Sigmoid colon (tissue), 7 donors: Measurements from ENCODE around the gene CNIH3. TPM values are rescaled to one million over a fixed set of nuclear protein-coding genes. Genes with fewer than 3 reads are reported as not detected.

Source experiments
- DNase-seq: peaks from one replicate; pipeline ENCODE4 v3.0.0-alpha.2; 2019
- H3K27ac ChIP-seq, 4 donors: fragments of 200-600 bp; sonication (generic); one replicate each; pipeline ENCODE4 v1.5.1; 2016 to 2019; ENCODE audit warnings: mild to moderate bottlenecking in 1 of 4
- H3K27me3 ChIP-seq, 3 donors: fragments of 200-600 bp; sonication (generic); one replicate each; pipeline ENCODE4 v1.5.1; 2019; ENCODE audit warnings: mild to moderate bottlenecking in 1 of 3
- H3K36me3 ChIP-seq, 4 donors: fragments of 200-600 bp; sonication (generic); one replicate each; pipeline ENCODE4 v1.5.1; 2016 to 2019
- H3K4me1 ChIP-seq, 4 donors: fragments of 200-600 bp; sonication (generic); one replicate each; pipeline ENCODE4 v1.5.1; 2017 to 2019
- H3K4me3 ChIP-seq, 4 donors: fragments of 200-600 bp; sonication (generic); one replicate each; pipeline ENCODE4 v1.5.1; 2017 to 2019; ENCODE audit warnings: mild to moderate bottlenecking in 2 of 4, moderate library complexity in 1 of 4
- H3K9me3 ChIP-seq, 4 donors: fragments of 200-600 bp in 3 of 4; sonication (generic) in 3 of 4; one replicate each; pipeline versions ENCODE4 v1.5.1 to v1.6.1; 2013 to 2019
- EP300 ChIP-seq, 4 donors: sonication (generic); formaldehyde crosslinking; IDR thresholded peaks; one replicate each; pipeline ENCODE4 v1.6.1; 2017; ENCODE audit warnings: antibody characterized with exemption in 4 of 4
- POLR2A ChIP-seq, 2 donors: fragments of 450-650 bp; IDR thresholded peaks; one replicate each; pipeline ENCODE4 v1.6.1; 2016; ENCODE audit warnings: antibody characterized with exemption in 2 of 2, mild to moderate bottlenecking in 2 of 2, moderate library complexity in 2 of 2
- POLR2AphosphoS5 ChIP-seq, 4 donors: sonication (generic); formaldehyde crosslinking; IDR thresholded peaks; one replicate each; pipeline ENCODE4 v1.6.1; 2017; ENCODE audit warnings: antibody characterized with exemption in 4 of 4
- WGBS, 2 donors: extraction: QIAGEN DNeasy Blood & Tissue Kit; methylation state at CpG; one replicate each; pipeline ENCODE4 v1.1.7; 2013; 5-methylcytosine and 5-hydroxymethylcytosine counted together
- intact Hi-C: fragments of 100-400 bp; cut with DNase I; formaldehyde crosslinking; loops from one replicate; pipeline ENCODE4 v1.15.1; 2023
- polyA plus RNA-seq, 3 donors: library from polyadenylated mRNA; stranded (reverse); fragments of 200-250 nt; gene quantifications; one replicate each; pipeline ENCODE4 v1.2.3, GENCODE V29; 2013
- total RNA-seq, 4 donors: library from RNA; depleted of rRNA; stranded (reverse); fragments of >200 nt; gene quantifications; one replicate each; pipeline ENCODE4 v1.1.0, GENCODE V29; 2016
- TF ChIP-seq, protein P1 (sequence below), 4 experiments: fragments of 450-650 bp in 3 of 4; fragments of 200-600 bp in 1 of 4; IDR thresholded peaks; one replicate each; pipeline ENCODE4 v1.5.1; 2016 to 2019; ENCODE audit warnings: antibody characterized with exemption in 4 of 4, mild to moderate bottlenecking in 3 of 4, moderate library complexity in 2 of 4
- donor health status: healthy with polysubstance abuse.
- donor health status: Bipolar disorder and iron deficiency.
- donor health status: healthy.

The CNIH3 gene
- total and polyA plus RNA-seq, 7 donors, result 0.60 to 2.8 (median 1.4) TPM

DNA sequence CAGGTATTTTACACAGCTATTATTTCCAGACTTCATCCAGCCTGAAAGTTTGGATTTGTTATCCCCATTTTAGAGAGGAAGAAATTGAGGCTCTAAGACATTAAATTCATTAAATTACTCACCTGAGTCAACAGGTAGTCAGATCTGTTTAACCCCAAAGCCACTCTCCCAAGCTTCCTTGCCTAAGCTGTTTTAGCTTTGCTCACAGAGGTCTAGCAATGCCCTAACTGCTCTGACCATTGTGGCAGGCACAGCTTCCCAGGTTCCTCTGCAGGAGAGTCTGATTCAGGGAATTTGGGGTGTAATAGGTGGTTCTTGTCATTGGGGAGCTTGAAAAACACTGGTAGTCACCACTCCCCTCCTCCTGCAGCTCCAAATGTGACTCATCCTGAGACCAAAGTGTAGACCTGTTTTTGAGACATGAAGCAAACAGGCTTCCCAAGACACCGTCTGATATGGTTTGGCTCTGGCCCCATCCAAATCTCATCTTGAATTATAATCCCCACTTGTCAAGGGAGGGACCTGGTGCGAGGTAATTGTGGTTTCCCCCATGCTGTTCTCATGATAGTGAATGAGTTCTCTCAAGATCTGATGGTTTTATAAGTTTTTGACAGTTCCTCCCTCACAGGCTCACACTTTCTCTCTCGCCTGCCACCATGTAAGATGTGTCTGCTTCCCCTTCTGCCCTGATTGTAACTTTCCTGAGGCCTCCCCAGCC is 170.6 kb downstream of the CNIH3 start:
- no peaks in the 10 kb centered on the region for H3K9me3 ChIP-seq
- DNase-seq, result no peak
- no peaks in the 10 kb centered on the region for H3K4me1 ChIP-seq
- TF ChIP-seq EP300 (IDR thresholded peaks at IDR 0.05) (no peak), POLR2AphosphoS5 (IDR thresholded peaks at IDR 0.05) (no peak), POLR2A (IDR thresholded peaks at IDR 0.05) (no peak)
- TF ChIP-seq, protein P1, sequence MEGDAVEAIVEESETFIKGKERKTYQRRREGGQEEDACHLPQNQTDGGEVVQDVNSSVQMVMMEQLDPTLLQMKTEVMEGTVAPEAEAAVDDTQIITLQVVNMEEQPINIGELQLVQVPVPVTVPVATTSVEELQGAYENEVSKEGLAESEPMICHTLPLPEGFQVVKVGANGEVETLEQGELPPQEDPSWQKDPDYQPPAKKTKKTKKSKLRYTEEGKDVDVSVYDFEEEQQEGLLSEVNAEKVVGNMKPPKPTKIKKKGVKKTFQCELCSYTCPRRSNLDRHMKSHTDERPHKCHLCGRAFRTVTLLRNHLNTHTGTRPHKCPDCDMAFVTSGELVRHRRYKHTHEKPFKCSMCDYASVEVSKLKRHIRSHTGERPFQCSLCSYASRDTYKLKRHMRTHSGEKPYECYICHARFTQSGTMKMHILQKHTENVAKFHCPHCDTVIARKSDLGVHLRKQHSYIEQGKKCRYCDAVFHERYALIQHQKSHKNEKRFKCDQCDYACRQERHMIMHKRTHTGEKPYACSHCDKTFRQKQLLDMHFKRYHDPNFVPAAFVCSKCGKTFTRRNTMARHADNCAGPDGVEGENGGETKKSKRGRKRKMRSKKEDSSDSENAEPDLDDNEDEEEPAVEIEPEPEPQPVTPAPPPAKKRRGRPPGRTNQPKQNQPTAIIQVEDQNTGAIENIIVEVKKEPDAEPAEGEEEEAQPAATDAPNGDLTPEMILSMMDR (IDR thresholded peaks at IDR 0.05), result no peak
- H3K4me3 ChIP-seq, result no peak overlapping the region
- 80 to 86% methylated on average over 3 of the region's 3 CpGs for WGBS, 2 donors
- H3K27ac ChIP-seq, result no peak overlapping the region
- H3K36me3 ChIP-seq, result no peaks in the 10 kb centered on the region
- intact Hi-C loops, result no loop called here
- H3K27me3 ChIP-seq, result no peaks in the 10 kb centered on the region

DNA sequence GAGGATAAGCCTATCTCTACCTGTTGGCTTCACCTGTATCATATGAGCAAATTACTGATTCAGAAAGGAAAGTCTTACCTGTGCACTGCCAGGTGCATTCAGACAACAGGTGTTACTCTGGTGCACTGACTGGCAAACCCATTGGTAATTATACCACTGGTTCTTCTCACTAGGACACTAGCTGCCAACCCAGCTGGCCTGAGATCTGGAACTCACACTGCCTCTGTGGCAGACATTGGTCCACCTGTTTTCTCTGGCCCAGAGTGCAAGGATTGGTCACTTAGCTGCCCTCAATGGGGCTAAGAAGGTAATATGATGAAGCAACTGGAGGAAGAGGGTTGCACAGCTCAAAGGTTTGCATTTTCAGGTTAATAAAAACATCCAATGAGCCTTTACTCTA is 173.2 kb downstream of the CNIH3 start:
- H3K4me3 ChIP-seq, result no peak overlapping the region
- intact Hi-C loops, result no loop called here
- no peak for DNase-seq
- H3K4me1 ChIP-seq, result no peaks in the 10 kb centered on the region
- no peaks in the 10 kb centered on the region for H3K27me3 ChIP-seq
- TF ChIP-seq POLR2AphosphoS5 (IDR thresholded peaks at IDR 0.05) (no peak), POLR2A (IDR thresholded peaks at IDR 0.05) (no peak), EP300 (IDR thresholded peaks at IDR 0.05) (no peak)
- TF ChIP-seq, protein P1 (IDR thresholded peaks at IDR 0.05), result no peak
- H3K36me3 ChIP-seq, result no peaks in the 10 kb centered on the region
- no peaks in the 10 kb centered on the region for H3K9me3 ChIP-seq
- H3K27ac ChIP-seq, result no peak overlapping the region

Other genes starting within 250 kb of the CNIH3 start
- 100 to 1,000 TPM in 1 of 4 donors, 10 to 100 TPM in 3; 63.3 to 105 (median 66.6) TPM for gene WDR26, start 181.5 kb upstream of the CNIH3 start, total RNA-seq
- gene WDR26, start 181.5 kb upstream of the CNIH3 start, polyA plus RNA-seq, result 10 to 100 TPM; 27.6 to 30.7 (median 28.8) TPM